Natural killer cell treated with Interleukin-12 subunit alpha and Interleukin-12 subunit beta and Interleukin-15 and Interleukin-18, amount 100 ng/mL, for 72 hours (primary cell): ENCODE results near the gene CENPH. TPM values are rescaled to one million over a fixed set of nuclear protein-coding genes. Genes with fewer than 3 reads are reported as not detected.
"Not testable (repeated sequence)": the region's sequence is repeated elsewhere in the genome, so short reads cannot be mapped to it uniquely, and the experiment has no call there.

Experiments used
- ATAC-seq, 2 donors: fragments of 150-1000 bp; cut with Tn5 transposase in 1 of 2; sonication (Bioruptor Pico), chemical (Tn5 transposase) in 1 of 2; 2 replicates each; pipeline ENCODE4 v1.10.0; 2021
- DNase-seq: peaks from one replicate; pipeline ENCODE4 v3.0.0; 2022; ENCODE audit warnings: low spot score
- H3K27ac Mint-ChIP-seq, 2 donors: 1 replicate in 1 of 2; 2 replicates in 1 of 2; pipeline ENCODE4 v1.8.0; 2022; ENCODE audit warnings: mixed read lengths in 2 of 2, mild to moderate bottlenecking in 1 of 2, moderate library complexity in 1 of 2
- H3K27me3 Mint-ChIP-seq, 2 donors: 1 replicate in 1 of 2; 2 replicates in 1 of 2; pipeline ENCODE4 v1.8.0; 2022; ENCODE audit warnings: mixed read lengths in 2 of 2
- H3K36me3 Mint-ChIP-seq: one replicate; pipeline ENCODE4 v1.8.0; 2022; ENCODE audit warnings: mixed read lengths
- H3K4me1 Mint-ChIP-seq, 2 donors: 1 replicate in 1 of 2; 2 replicates in 1 of 2; pipeline ENCODE4 v1.8.0; 2022; ENCODE audit warnings: low read depth in 2 of 2, mixed read lengths in 2 of 2, mild to moderate bottlenecking in 1 of 2
- H3K4me3 Mint-ChIP-seq: one replicate; pipeline ENCODE4 v1.8.0; 2022; ENCODE audit warnings: mixed read lengths
- H3K9me3 Mint-ChIP-seq: 2 replicates; pipeline ENCODE4 v1.8.0; 2022; ENCODE audit warnings: mixed read lengths
- total RNA-seq, 2 donors: library from RNA; stranded (reverse); gene quantifications; one replicate each; pipeline ENCODE4 v1.2.3, GENCODE V29; 2022

CENPH gene
- total RNA-seq, 2 donors from 2014 or later, result 17.1 to 34.9 TPM

GRCh38 chr5:69242215-69242927 lies 53.0 kb downstream of the CENPH start:
- ATAC-seq (no peak), DNase-seq (no peak)
- Mint-ChIP-seq H3K4me1 (peaks cover 36 to 56% of the 10 kb centered on the region in 2 donors), H3K27ac (no peak overlapping the region), H3K4me3 (no peak overlapping the region), H3K27me3 (no peaks in the 10 kb centered on the region), H3K9me3 (no peaks in the 10 kb centered on the region), H3K36me3 (peaks cover 10% of the 10 kb centered on the region)

DNA sequence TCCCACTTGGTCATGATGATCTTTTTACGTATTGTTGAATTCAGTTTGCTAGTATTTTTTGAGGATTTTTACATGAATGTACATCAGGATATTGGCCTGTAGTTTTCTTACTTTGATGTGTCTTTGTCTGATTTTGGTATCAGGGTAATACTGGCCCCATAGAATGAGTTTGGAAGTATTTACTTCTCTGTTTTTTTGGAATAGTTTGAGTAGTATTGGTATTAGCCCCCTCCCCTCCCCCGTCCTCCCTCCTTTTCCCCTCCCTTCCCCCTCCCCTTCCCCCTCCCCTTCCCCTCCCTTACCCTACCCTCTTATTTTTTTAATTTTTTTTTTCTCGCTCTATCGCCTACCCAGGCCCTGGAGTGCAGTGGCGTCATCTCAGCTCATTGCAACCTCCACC lies 55.6 kb downstream of the CENPH start:
- DNase-seq (no peak), ATAC-seq (no peak)
- Mint-ChIP-seq H3K4me1 (peaks cover 40 to 50% of the 10 kb centered on the region in 2 donors), H3K27ac (no peak overlapping the region), H3K9me3 (no peaks in the 10 kb centered on the region), H3K36me3 (peaks cover 19% of the 10 kb centered on the region), H3K27me3 (no peaks in the 10 kb centered on the region), H3K4me3 (no peak overlapping the region)

- Mint-ChIP-seq H3K4me3 (no peak overlapping the region), H3K9me3 (no peaks in the 10 kb centered on the region), H3K36me3 (peaks cover 11% of the 10 kb centered on the region), H3K27ac (no peak overlapping the region), H3K4me1 (peaks cover 31 to 34% of the 10 kb centered on the region in 2 donors), H3K27me3 (no peaks in the 10 kb centered on the region)
- no peak for DNase-seq
- no peak for ATAC-seq
Measured at GRCh38 chr5:69248019-69248418, 58.6 kb downstream of the CENPH start.

DNA sequence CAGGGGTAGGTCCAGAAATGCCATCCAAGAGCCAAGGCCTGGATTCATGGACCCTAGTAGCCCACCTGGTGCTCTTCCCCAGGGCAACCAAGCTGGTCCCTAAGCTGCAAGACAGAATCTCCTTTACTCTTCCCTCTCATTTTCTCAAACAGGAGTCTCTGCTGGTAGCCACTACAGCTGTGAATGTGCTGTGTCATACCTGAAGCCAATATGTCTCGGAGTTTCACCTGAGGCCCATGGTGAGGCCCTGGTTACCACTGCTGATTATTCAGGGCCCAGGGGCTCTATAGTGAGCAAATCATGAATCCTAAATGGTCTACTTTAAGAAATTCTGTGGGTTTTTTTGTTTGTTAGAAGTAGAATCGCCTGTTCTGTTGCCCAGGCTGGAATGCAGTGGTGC lies 61.2 kb downstream of the CENPH start:
- H3K9me3 Mint-ChIP-seq, result no peaks in the 10 kb centered on the region
- peaks cover 11% of the 10 kb centered on the region for H3K36me3 Mint-ChIP-seq
- H3K27ac Mint-ChIP-seq, result peak overlapping the region in 1 of 2 donors; percentile 19
- H3K4me1 Mint-ChIP-seq, result peaks cover 19 to 25% of the 10 kb centered on the region in 2 donors
- ATAC-seq (no peak), DNase-seq (no peak)
- no peaks in the 10 kb centered on the region for H3K27me3 Mint-ChIP-seq
- H3K4me3 Mint-ChIP-seq, result no peak overlapping the region

DNA sequence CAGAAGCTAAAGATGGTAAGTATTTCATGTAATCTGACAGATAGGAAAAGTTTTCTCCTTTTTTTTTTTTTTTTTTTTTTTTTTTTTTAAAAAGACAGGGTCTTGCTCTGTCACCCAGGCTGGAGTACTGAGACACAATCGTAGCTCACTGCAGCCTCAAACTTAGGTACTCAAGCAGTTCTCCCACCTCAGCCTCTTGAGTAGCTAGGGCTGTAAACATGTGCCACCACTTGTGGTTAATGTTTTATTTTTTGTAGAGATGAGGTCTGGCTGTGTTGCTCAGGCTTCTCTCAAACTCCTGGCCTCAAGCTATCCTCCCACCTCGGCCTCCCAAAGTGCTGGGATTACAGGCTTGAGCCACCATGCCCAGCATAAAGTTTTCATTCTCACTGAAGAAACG lies 63.1 kb downstream of the CENPH start:
- Mint-ChIP-seq H3K27me3 (no peaks in the 10 kb centered on the region), H3K9me3 (no peaks in the 10 kb centered on the region), H3K4me1 (peaks cover 8 to 12% of the 10 kb centered on the region in 2 donors), H3K4me3 (no peak overlapping the region), H3K36me3 (peaks cover 16% of the 10 kb centered on the region), H3K27ac (no peak overlapping the region)
- DNase-seq (no peak), ATAC-seq (no peak)

GRCh38 chr5:69255940-69256339 lies 66.6 kb downstream of the CENPH start:
- not testable (repeated sequence) for H3K9me3 Mint-ChIP-seq, DNase-seq, H3K4me3 Mint-ChIP-seq, H3K4me1 Mint-ChIP-seq, H3K27ac Mint-ChIP-seq, ATAC-seq, H3K27me3 Mint-ChIP-seq, H3K36me3 Mint-ChIP-seq

DNA sequence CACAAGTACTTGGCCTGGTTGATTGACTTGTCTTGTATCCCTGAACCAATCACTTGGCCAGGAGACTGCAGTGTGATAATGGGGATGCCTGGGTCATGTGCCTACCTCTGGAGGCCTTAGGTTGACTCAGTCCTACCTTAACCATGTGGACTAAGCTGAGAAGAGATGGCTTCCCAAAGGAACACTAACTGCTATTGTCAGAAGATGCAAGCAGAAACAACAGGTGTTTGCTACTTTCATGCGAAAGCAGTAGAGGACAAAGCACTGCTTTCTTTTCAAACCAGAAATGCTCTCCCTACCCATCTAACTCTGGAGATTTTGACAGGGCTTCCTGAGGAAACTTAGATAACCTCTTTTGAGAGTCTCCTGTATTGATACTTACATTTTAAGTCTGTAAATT lies 68.2 kb downstream of the CENPH start:
- no peaks in the 10 kb centered on the region for H3K4me1 Mint-ChIP-seq
- no peak overlapping the region for H3K27ac Mint-ChIP-seq
- H3K27me3 Mint-ChIP-seq, result no peaks in the 10 kb centered on the region
- ATAC-seq (no peak), DNase-seq (no peak)
- peaks cover 18% of the 10 kb centered on the region for H3K36me3 Mint-ChIP-seq
- no peaks in the 10 kb centered on the region for H3K9me3 Mint-ChIP-seq
- no peak overlapping the region for H3K4me3 Mint-ChIP-seq

Other genes with a start within 250 kb of the CENPH start
- gene SLC30A5, start 95.6 kb upstream of the CENPH start, total RNA-seq, result 10 to 100 TPM; 53.4 to 54.0 TPM
- 100 to 1,000 TPM; 114 to 163 TPM for gene CCNB1, start 22.4 kb upstream of the CENPH start, total RNA-seq
- gene CDK7, start 45.3 kb downstream of the CENPH start, total RNA-seq, result 10 to 100 TPM; 37.9 to 57.5 TPM
- gene CCDC125, start 143.2 kb downstream of the CENPH start, total RNA-seq, result 10 to 100 TPM; 10.4 to 14.3 TPM
- gene AK6, start 179.9 kb downstream of the CENPH start, total RNA-seq, result 10 to 100 TPM; 40.5 to 41.4 TPM
- 10 to 100 TPM; 38.9 to 51.0 TPM for gene TAF9, start 179.9 kb downstream of the CENPH start, total RNA-seq
- gene RAD17, start 180.2 kb downstream of the CENPH start, total RNA-seq, result 10 to 100 TPM; 22.1 to 24.1 TPM
- under 1 TPM; 0.14 to 0.56 TPM for gene MARVELD2, start 225.5 kb downstream of the CENPH start, total RNA-seq